Measurements from ENCODE around the gene KAT5. TPM values are rescaled to one million over a fixed set of nuclear protein-coding genes. Genes with fewer than 3 reads are reported as not detected.

KAT5 gene
- 41.7 and 46.7 TPM in 2 replicates for total RNA-seq

DNA sequence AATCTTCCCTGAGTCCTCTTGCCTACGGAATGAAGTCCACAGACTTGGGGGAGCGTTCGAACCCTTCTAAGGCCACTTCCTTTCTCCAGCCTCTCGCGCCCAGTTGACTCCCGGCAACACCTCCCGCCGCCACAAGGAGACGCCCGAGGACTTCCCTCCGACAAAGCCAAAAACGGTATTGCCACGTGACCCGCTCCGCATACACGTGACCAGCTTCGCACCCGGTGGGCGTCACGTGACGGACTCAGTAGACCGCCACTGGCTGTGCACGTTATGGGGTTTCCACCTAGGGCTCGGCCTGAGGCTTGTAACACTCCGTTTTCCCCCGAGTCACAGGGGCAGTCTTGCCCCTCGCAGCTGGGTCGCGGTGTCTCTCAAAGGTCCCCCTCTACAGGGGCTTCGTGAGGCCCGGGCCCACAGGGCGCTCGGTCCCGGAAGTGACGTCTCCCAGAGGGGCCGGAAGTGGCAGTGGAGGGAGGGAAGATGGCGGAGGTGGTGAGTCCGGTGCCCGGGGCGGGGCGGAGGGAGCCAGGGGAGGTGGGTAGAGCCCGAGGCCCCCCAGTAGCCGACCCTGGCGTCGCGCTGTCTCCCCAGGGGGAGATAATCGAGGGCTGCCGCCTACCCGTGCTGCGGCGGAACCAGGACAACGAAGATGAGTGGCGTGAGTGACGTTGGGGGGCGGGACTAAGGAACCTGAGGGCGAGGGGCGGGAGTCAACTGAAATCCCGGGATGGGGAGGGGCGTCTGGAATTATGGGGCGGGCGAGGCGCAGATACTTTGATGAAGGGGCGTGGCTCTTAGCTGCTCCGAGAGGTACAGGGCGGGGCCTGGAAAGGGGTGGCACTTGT is at the start of gene KAT5:
KAT5 (plus strand) TSS at position 468 of the 848 bp plus-strand sequence; CDS start at position 484, 16 bp downstream.

DNA sequence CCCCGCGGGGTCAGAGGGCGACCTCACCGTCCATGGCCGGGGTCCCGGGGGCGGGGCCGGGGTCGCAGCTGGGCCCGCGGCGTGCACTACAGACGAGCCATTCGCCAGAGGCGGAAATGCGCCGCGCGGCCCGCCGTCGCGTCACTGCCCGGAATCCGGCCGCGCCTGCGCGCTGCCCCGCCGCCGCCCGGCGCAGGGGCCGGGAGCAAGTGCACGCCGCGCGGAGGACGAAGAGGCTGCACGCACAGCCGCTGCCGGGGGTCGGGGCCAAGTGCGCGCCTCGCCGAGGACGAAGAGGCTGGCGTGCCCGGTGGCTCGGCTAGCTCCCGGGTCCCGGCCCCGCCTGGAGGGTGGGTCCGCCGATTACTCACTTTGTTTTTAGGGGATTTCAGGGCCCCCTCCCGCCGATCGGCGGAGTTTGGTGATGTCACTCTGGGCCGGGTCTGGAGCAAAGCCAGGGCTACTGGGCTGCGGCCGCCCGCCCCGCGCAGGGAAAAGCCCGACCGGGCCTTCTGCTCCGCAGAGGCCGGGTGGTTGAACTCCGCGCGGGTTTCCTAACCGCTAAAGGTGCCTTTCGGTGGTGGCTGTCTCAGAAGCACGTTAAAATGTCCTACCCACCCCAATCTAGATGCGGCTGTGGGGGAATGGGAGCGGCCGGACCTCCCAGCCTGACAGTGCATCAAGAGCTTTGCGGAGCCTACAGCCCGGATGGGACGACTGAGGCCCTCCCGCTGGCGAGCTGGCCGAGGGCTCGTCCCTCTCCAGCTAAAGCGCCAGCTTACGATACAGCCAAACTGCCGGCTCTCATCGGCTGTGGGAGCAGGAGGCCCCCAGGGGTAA is 49.0 kb upstream of the KAT5 start, which contains the start of gene RELA:
RELA (minus strand) TSS at position 118 of the 840 bp plus-strand sequence; CDS start at position 34, 84 bp downstream.

DNA sequence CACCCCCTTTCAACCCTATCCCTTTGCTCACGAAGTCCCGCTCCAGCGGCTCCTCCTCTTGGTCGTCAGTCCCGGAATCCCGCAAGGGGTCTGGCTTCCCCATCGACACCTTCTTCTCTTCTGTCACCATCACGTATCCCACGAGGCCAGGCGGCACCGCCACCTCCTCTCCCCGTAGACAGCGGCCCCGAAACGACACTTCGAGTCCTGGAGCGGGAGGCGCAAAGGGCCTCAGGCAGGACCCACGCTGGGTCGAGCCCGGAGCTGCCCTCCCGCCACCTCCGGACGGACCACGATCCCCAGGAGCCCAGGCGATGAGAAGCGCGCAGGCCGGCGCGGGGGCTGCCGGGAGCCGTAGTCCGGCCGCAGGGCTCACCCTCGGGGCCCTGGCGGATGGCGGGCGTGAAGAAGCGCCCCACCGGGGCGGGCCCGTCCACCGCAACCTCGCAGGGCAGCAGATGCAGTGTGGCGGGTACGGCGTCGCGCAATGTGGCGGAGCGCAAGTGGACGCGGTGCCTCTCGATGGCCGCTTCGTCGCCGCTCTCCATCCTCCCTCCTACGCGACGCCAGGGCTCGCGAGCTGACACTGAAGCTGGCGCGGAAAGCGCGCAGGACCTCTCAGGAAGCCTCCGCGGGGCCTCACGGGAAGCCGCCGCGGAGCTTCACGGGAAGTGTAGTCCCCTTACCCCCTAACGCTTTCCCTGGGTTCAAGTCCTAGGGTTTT is 8.3 kb downstream of the KAT5 start, which contains the start of gene RNASEH2C:
RNASEH2C (minus strand) TSS at position 588 of the 724 bp plus-strand sequence; CDS start at position 548, 40 bp downstream.

Small RNA genes lying within 50 kb of the gene (small RNA-seq; reads per million reads assigned to genes)
- not detected for gene RN7SL309P

Other genes with a start within 250 kb of the KAT5 start
- gene MALAT1, start 213.2 kb upstream of the KAT5 start, total RNA-seq, result 16,813 and 19,611 TPM in 2 replicates
- gene SCYL1, start 187.2 kb upstream of the KAT5 start, total RNA-seq, result 116 and 125 TPM in 2 replicates
- gene LTBP3, start 153.9 kb upstream of the KAT5 start, total RNA-seq, result 21.3 and 22.8 TPM in 2 replicates
- 36.1 and 38.3 TPM in 2 replicates for gene ZNRD2, start 141.8 kb upstream of the KAT5 start, total RNA-seq
- 26.8 and 29.6 TPM in 2 replicates for gene FAM89B, start 139.7 kb upstream of the KAT5 start, total RNA-seq
- gene EHBP1L1, start 136.2 kb upstream of the KAT5 start, total RNA-seq, result 55.9 and 64.3 TPM in 2 replicates
- gene KCNK7, start 116.5 kb upstream of the KAT5 start, total RNA-seq, result not detected in 2 replicates
- 21.4 and 26.9 TPM in 2 replicates for gene MAP3K11, start 98.0 kb upstream of the KAT5 start, total RNA-seq
- gene PCNX3, start 96.5 kb upstream of the KAT5 start, total RNA-seq, result 34.7 and 35.2 TPM in 2 replicates
- 25.5 and 32.2 TPM in 2 replicates for gene SIPA1, start 74.2 kb upstream of the KAT5 start, total RNA-seq
- gene RELA, start 49.3 kb upstream of the KAT5 start, total RNA-seq, result 35.0 and 40.2 TPM in 2 replicates
- 19.3 and 27.1 TPM in 2 replicates for gene RNASEH2C, start 8.5 kb downstream of the KAT5 start, total RNA-seq
- 25.0 and 27.6 TPM in 2 replicates for gene AP5B1, start 68.7 kb downstream of the KAT5 start, total RNA-seq
- gene OVOL1, start 74.8 kb downstream of the KAT5 start, total RNA-seq, result not detected in 2 replicates
- gene SNX32, start 121.7 kb downstream of the KAT5 start, total RNA-seq, result 0.97 and 1.3 TPM in 2 replicates
- 760 and 1,030 TPM in 2 replicates for gene CFL1, start 145.9 kb downstream of the KAT5 start, total RNA-seq
- 59.3 and 89.6 TPM in 2 replicates for gene MUS81, start 148.2 kb downstream of the KAT5 start, total RNA-seq
- 106 and 128 TPM in 2 replicates for gene EFEMP2, start 160.5 kb downstream of the KAT5 start, total RNA-seq
- gene CTSW, start 167.6 kb downstream of the KAT5 start, total RNA-seq, result not detected in 2 replicates
- gene FIBP, start 176.2 kb downstream of the KAT5 start, total RNA-seq, result 117 and 131 TPM in 2 replicates
- gene CCDC85B, start 178.4 kb downstream of the KAT5 start, total RNA-seq, result 42.7 and 47.2 TPM in 2 replicates
- 14.5 and 22.2 TPM in 2 replicates for gene FOSL1, start 188.1 kb downstream of the KAT5 start, total RNA-seq
- 30.2 and 31.0 TPM in 2 replicates for gene C11orf68, start 206.8 kb downstream of the KAT5 start, total RNA-seq
- 95.9 and 100 TPM in 2 replicates for gene DRAP1, start 207.2 kb downstream of the KAT5 start, total RNA-seq
- gene TSGA10IP, start 233.2 kb downstream of the KAT5 start, total RNA-seq, result not detected in 2 replicates
- 22.7 and 26.8 TPM in 2 replicates for gene SART1, start 249.5 kb downstream of the KAT5 start, total RNA-seq